Smooth muscle cell (in vitro differentiated cells): ENCODE measurements around the gene SNPH. TPM values are rescaled to one million over a fixed set of nuclear protein-coding genes. Genes with fewer than 3 reads are reported as not detected.

ENCODE experiments used
- DNase-seq: peaks from one replicate; lab custom pipeline; 2025; ENCODE audit not compliant: unreplicated experiment; lab: John Stamatoyannopoulos, UW
- H2AFZ ChIP-seq: fragments of 200-600 bp; sonication (generic); 2 replicates; pipeline ENCODE4 v1.6.0; 2016; ENCODE audit warnings: antibody characterized with exemption, low read depth, mild to moderate bottlenecking
- H3F3A ChIP-seq: fragments of 200-600 bp; sonication (generic); 2 replicates; pipeline ENCODE4 v1.6.0; 2017; ENCODE audit warnings: antibody characterized with exemption, low read depth
- H3K27ac ChIP-seq: fragments of 200-600 bp; sonication (generic); 2 replicates; pipeline ENCODE4 v1.5.1; 2016; ENCODE audit warnings: low read depth, mild to moderate bottlenecking
- H3K27me3 ChIP-seq: fragments of 200-600 bp; sonication (generic); 2 replicates; pipeline ENCODE4 v1.6.1; 2016; ENCODE audit warnings: low read depth, mild to moderate bottlenecking
- H3K36me3 ChIP-seq: fragments of 200-600 bp; sonication (generic); 2 replicates; pipeline ENCODE4 v1.5.1; 2016; ENCODE audit warnings: low read depth
- H3K4me1 ChIP-seq: fragments of 200-600 bp; sonication (generic); 2 replicates; pipeline ENCODE4 v1.5.1; 2016; ENCODE audit warnings: low read depth
- H3K4me2 ChIP-seq: fragments of 200-600 bp; sonication (generic); 2 replicates; pipeline ENCODE4 v1.6.0; 2016; ENCODE audit warnings: mild to moderate bottlenecking
- H3K4me3 ChIP-seq: fragments of 200-600 bp; sonication (generic); 2 replicates; pipeline ENCODE4 v1.5.1; 2016; ENCODE audit warnings: mild to moderate bottlenecking
- H3K79me2 ChIP-seq: fragments of 200-600 bp; sonication (generic); 2 replicates; pipeline ENCODE4 v1.6.0; 2016; ENCODE audit warnings: low read depth, mild to moderate bottlenecking
- H3K9ac ChIP-seq: fragments of 200-600 bp; sonication (generic); 2 replicates; pipeline ENCODE4 v1.6.0; 2016; ENCODE audit warnings: low read depth
- H3K9me3 ChIP-seq: fragments of 200-600 bp; sonication (generic); replicated peaks from 2 replicates; pipeline ENCODE4 v1.5.1; 2016; ENCODE audit warnings: low read depth
- H4K20me1 ChIP-seq: fragments of 200-600 bp; sonication (generic); 2 replicates; pipeline ENCODE4 v1.6.0; 2016; ENCODE audit warnings: low read depth
- WGBS: methylation state at CpG from one replicate; pipeline ENCODE4 v1.1.7; 2016; ENCODE audit warnings: low lambda C conversion rate; 5-methylcytosine and 5-hydroxymethylcytosine counted together
- polyA plus RNA-seq: library from polyadenylated mRNA; unstranded; fragments of >200 nt; fragmentation: Nextera tagmentation; extraction: Ambion mirVana; gene quantifications from 2 replicates; pipeline ENCODE4 v1.2.1, GENCODE V29; 2016
- total RNA-seq: library from RNA; depleted of rRNA; stranded (reverse); fragments of >200 nt; gene quantifications from 2 replicates; pipeline ENCODE4 v1.2.3, GENCODE V29; 2014
- TF ChIP-seq, protein P1 (sequence below): fragments of 200-600 bp; sonication (generic); IDR thresholded peaks from 2 replicates; pipeline ENCODE4 v1.5.1; 2017; ENCODE audit warnings: borderline replicate concordance, mild to moderate bottlenecking, antibody characterized with exemption; ENCODE audit not compliant: insufficient read depth, poor library complexity, severe bottlenecking

The SNPH gene
- total and polyA plus RNA-seq, 2 experiments from 2014 or later, result 3.0 to 3.1 TPM

DNA sequence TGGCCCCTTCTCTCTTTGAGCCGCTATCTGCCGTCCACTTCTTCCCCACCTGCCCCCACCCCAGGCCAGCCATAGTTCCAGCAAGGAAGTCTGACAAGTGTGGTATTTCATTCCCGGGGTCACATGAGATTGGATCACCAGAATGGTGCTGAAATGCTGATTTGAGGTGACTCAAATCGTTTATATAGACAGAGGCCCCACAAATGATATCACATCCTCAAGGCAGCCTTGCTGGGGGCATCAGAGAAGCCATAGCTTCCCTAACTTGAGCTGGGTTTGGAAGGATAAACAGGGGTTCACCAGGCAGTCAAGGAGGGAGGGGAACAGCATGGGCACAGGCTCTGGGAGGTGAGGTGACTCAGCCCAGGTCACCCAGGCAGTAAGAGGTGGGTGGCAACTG is 53.0 kb downstream of the SNPH start:
- no peak for DNase-seq
- whole genome bisulfite sequencing, result 80% methylated on average over 4 of the region's 4 CpGs

GRCh38 chr20:1319462-1319861 is 53.4 kb downstream of the SNPH start:
- no peaks in the 10 kb centered on the region for H3K79me2 ChIP-seq
- TF ChIP-seq, protein P1, sequence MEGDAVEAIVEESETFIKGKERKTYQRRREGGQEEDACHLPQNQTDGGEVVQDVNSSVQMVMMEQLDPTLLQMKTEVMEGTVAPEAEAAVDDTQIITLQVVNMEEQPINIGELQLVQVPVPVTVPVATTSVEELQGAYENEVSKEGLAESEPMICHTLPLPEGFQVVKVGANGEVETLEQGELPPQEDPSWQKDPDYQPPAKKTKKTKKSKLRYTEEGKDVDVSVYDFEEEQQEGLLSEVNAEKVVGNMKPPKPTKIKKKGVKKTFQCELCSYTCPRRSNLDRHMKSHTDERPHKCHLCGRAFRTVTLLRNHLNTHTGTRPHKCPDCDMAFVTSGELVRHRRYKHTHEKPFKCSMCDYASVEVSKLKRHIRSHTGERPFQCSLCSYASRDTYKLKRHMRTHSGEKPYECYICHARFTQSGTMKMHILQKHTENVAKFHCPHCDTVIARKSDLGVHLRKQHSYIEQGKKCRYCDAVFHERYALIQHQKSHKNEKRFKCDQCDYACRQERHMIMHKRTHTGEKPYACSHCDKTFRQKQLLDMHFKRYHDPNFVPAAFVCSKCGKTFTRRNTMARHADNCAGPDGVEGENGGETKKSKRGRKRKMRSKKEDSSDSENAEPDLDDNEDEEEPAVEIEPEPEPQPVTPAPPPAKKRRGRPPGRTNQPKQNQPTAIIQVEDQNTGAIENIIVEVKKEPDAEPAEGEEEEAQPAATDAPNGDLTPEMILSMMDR, result no peak
- H3K27me3 ChIP-seq, result no peaks in the 10 kb centered on the region
- no peak for DNase-seq
- H3K4me2 ChIP-seq, result no peak overlapping the region
- H4K20me1 ChIP-seq, result no peaks in the 10 kb centered on the region
- no peak overlapping the region for H3K9ac ChIP-seq
- H3K27ac ChIP-seq, result no peak overlapping the region
- no peaks in the 10 kb centered on the region for H3K36me3 ChIP-seq
- no peaks in the 10 kb centered on the region for H3K4me1 ChIP-seq
- no peaks in the 10 kb centered on the region for H3F3A ChIP-seq
- WGBS, result 90% methylated on average over 4 of the region's 4 CpGs
- no peak overlapping the region for H2AFZ ChIP-seq
- H3K9me3 ChIP-seq, result no peaks in the 10 kb centered on the region
- no peak overlapping the region for H3K4me3 ChIP-seq

More for the DNA sequence above, 53.0 kb downstream of the SNPH start:
- Histone ChIP-seq H3K9ac (no peak overlapping the region), H2AFZ (no peak overlapping the region), H3K4me3 (no peak overlapping the region), H3K4me2 (no peak overlapping the region), H3K36me3 (no peaks in the 10 kb centered on the region), H3F3A (no peaks in the 10 kb centered on the region), H3K4me1 (no peaks in the 10 kb centered on the region), H4K20me1 (no peaks in the 10 kb centered on the region), H3K79me2 (no peaks in the 10 kb centered on the region), H3K27ac (no peak overlapping the region), H3K9me3 (no peaks in the 10 kb centered on the region), H3K27me3 (no peaks in the 10 kb centered on the region)
- TF ChIP-seq, protein P1, result no peak

GRCh38 chr20:1320016-1320415 is 53.9 kb downstream of the SNPH start:
- H4K20me1 ChIP-seq, result no peaks in the 10 kb centered on the region
- no peak overlapping the region for H3K4me2 ChIP-seq
- H3K4me3 ChIP-seq, result no peak overlapping the region
- peaks cover 4% of the 10 kb centered on the region for H3K4me1 ChIP-seq
- no peaks in the 10 kb centered on the region for H3K79me2 ChIP-seq
- no peaks in the 10 kb centered on the region for H3K27me3 ChIP-seq
- WGBS, result 98% methylated on average over 6 of the region's 6 CpGs
- H3F3A ChIP-seq, result no peaks in the 10 kb centered on the region
- no peak overlapping the region for H3K9ac ChIP-seq
- TF ChIP-seq, protein P1, result no peak
- no peak for DNase-seq
- H3K27ac ChIP-seq, result no peak overlapping the region
- no peaks in the 10 kb centered on the region for H3K9me3 ChIP-seq
- H3K36me3 ChIP-seq, result no peaks in the 10 kb centered on the region
- no peak overlapping the region for H2AFZ ChIP-seq

GRCh38 chr20:1320902-1321653 is 55.0 kb downstream of the SNPH start:
- H3K79me2 ChIP-seq, result no peaks in the 10 kb centered on the region
- no peaks in the 10 kb centered on the region for H3K9me3 ChIP-seq
- no peaks in the 10 kb centered on the region for H4K20me1 ChIP-seq
- no peaks in the 10 kb centered on the region for H3K27me3 ChIP-seq
- WGBS, result 81% methylated on average over 17 of the region's 17 CpGs
- H3F3A ChIP-seq, result no peaks in the 10 kb centered on the region
- H2AFZ ChIP-seq, result no peak overlapping the region
- TF ChIP-seq, protein P1, result no peak
- no peak for DNase-seq
- H3K36me3 ChIP-seq, result no peaks in the 10 kb centered on the region
- peaks cover 6% of the 10 kb centered on the region for H3K4me1 ChIP-seq
- no peak overlapping the region for H3K9ac ChIP-seq
- no peak overlapping the region for H3K27ac ChIP-seq
- H3K4me3 ChIP-seq, result no peak overlapping the region
- H3K4me2 ChIP-seq, result no peak overlapping the region
